Brain microvascular endothelial cell (primary cell): Measurements from ENCODE around the gene LIFR.

ENCODE experiments used
- DNase-seq: peaks from one replicate; pipeline ENCODE4 v3.0.0-alpha.2; 2020
- H3K27ac ChIP-seq: fragments of 250-450 bp; sonication (Bioruptor Pico); 2 replicates; pipeline ENCODE4 v1.5.1; 2020; ENCODE audit warnings: mild to moderate bottlenecking, moderate library complexity
- H3K27me3 ChIP-seq: fragments of 250-450 bp; sonication (Bioruptor Pico); replicated peaks from 2 replicates; pipeline ENCODE4 v1.5.1; 2020; ENCODE audit warnings: mild to moderate bottlenecking
- H3K36me3 ChIP-seq: fragments of 250-450 bp; sonication (Bioruptor Pico); replicated peaks from 2 replicates; pipeline ENCODE4 v1.5.1; 2020; ENCODE audit warnings: mild to moderate bottlenecking
- H3K4me3 ChIP-seq: 2 replicates; pipeline ENCODE4 v1.5.1; 2011; ENCODE audit warnings: low read depth, mild to moderate bottlenecking, control low read depth, low read length, moderate library complexity
- CTCF ChIP-seq: IDR thresholded peaks from 2 replicates; pipeline ENCODE4 v1.5.1; 2011; ENCODE audit warnings: low read depth, mild to moderate bottlenecking, moderate library complexity, low read length, control low read depth, inconsistent platforms; ENCODE audit errors: missing control alignments
- in situ Hi-C: cut with HindIII; loops from 2 replicates; pipeline ENCODE4 v1.10.0; 2017; ENCODE audit warnings: low sequenced_read_pairs, low pct_ligation_motif_present

LIFR gene

DNA sequence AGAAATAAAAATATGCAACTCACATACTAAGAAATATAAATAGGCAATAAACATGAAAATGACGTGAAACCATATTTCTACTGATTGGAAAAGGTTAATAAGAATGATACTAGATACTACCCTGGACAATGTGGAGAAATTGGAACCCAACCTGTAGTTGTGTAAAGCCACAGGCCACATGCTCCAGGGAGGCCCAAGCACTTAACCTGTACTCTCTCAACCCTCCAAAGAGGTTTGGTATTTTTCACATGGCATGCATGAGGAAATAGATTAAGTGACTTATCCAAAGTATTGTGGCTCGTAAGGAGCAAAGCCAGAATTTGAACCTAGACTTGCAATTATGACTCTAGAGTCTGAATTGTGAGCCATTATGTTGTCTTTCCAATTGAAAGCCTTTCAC is 13.4 kb downstream of the LIFR start:
- Histone ChIP-seq H3K36me3 (no peaks in the 10 kb centered on the region), H3K27me3 (no peaks in the 10 kb centered on the region), H3K4me3 (no peak overlapping the region), H3K27ac (no peak overlapping the region)
- no peak for DNase-seq
- TF ChIP-seq CTCF, result no peak
- in situ Hi-C loops, result no loop called here

DNA sequence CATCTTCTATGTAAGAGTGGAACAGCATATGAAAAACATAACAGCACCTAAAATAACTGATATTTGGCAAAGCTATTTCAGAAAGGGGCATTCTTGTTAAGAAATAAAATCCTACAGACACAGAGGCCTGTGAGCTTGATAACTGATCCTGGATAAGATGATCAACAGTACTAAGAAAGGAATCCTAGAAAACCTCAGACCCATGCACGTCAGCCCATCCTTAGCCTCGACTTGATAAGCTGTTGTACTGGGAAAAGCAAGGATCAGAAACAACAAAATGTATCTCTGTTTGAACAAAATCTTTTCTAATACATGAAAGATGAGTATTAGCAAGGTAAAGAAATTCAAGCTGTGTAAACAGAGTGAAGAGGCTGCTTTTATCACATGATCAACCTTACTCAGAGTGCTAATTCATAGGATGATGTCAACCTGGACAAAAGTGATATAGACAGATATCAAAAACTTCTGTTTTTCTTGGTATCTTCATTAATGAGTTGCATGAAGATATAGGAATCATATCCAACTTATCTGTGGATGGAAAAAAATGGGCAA is 15.2 kb downstream of the LIFR start:
- no peak for TF ChIP-seq CTCF
- in situ Hi-C loops, result no loop called here
- peak; percentile 46 for DNase-seq
- Histone ChIP-seq H3K27ac (no peak overlapping the region), H3K4me3 (no peak overlapping the region), H3K36me3 (no peaks in the 10 kb centered on the region), H3K27me3 (no peaks in the 10 kb centered on the region)

DNA sequence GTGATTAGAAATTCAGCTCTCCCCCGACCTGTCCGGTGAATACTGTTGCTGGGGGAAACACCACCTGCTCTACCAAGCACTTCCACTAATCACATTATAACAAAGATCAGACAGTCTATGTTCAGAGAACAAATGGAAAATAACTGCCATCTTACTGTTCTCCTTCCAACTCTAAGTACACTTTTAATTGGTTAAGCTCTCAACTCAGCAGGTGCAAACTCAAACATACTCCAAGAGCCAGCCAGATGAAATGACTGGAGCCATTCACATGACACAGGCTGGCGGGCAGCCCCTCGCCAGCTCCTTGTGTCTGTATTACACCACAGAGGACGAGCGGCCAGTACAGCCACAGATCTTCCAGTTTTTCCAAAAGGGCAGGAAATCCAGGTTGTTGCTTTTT is 16.1 kb downstream of the LIFR start:
- no peak for DNase-seq
- H3K4me3 ChIP-seq, result no peak overlapping the region
- TF ChIP-seq CTCF, result no peak
- H3K27ac ChIP-seq, result no peak overlapping the region
- in situ Hi-C loops, result no loop called here
- no peaks in the 10 kb centered on the region for H3K27me3 ChIP-seq
- no peaks in the 10 kb centered on the region for H3K36me3 ChIP-seq

- no peaks in the 10 kb centered on the region for H3K36me3 ChIP-seq
- in situ Hi-C loops, result no loop called here
- no peaks in the 10 kb centered on the region for H3K27me3 ChIP-seq
- no peak overlapping the region for H3K4me3 ChIP-seq
- no peak overlapping the region for H3K27ac ChIP-seq
- TF ChIP-seq CTCF, result no peak
- no peak for DNase-seq
Observed at GRCh38 chr5:38538161-38538560, 18.3 kb downstream of the LIFR start.

DNA sequence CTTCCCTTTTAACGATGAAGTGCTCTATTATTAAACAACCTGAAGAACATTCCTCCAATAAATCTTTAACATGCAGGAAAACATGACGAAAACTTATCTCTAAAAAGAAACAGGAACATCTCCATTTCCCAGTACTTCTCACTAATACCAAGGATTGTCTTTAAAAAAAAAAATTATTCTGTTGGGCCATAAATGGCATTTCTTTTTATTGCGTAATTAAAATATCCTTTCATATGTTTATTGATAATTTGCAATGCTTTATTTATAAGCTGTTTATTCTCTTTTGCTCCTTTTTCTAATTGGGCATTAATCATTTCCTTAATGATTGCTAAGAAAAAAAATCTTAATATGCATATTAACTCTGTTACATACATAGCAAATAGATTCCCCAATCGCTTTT is 18.9 kb downstream of the LIFR start:
- Histone ChIP-seq H3K36me3 (no peaks in the 10 kb centered on the region), H3K27me3 (no peaks in the 10 kb centered on the region), H3K27ac (no peak overlapping the region), H3K4me3 (no peak overlapping the region)
- in situ Hi-C loops, result no loop called here
- no peak for TF ChIP-seq CTCF
- no peak for DNase-seq

DNA sequence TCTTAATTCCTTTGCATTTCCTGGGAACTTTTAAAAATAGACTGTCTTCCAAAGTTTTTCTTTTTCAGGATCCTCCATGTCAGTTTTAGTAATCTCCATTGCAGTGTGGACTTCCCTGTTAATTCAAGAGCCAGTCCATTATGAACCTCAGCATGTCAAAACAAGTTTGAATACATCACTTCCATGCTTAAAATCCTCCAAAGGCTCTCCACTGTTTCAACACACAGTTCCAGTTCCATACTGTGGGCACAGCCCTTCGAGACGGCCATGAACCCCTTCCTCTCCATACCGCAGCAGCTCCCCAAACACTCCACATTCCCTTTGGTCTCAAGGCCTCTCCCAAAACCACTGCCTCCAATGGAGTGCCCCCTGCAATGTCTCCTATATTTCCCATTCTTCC is 19.5 kb downstream of the LIFR start:
- no peak for TF ChIP-seq CTCF
- no peak for DNase-seq
- Histone ChIP-seq H3K4me3 (no peak overlapping the region), H3K27ac (no peak overlapping the region), H3K27me3 (no peaks in the 10 kb centered on the region), H3K36me3 (no peaks in the 10 kb centered on the region)
- in situ Hi-C loops, result no loop called here
